ENCODE results near the gene GNB1L. TPM values are rescaled to one million over a fixed set of nuclear protein-coding genes. Genes with fewer than 3 reads are reported as not detected.

GNB1L gene
- total RNA-seq, 1 experiment from 2014 or later = 10.3 TPM

DNA sequence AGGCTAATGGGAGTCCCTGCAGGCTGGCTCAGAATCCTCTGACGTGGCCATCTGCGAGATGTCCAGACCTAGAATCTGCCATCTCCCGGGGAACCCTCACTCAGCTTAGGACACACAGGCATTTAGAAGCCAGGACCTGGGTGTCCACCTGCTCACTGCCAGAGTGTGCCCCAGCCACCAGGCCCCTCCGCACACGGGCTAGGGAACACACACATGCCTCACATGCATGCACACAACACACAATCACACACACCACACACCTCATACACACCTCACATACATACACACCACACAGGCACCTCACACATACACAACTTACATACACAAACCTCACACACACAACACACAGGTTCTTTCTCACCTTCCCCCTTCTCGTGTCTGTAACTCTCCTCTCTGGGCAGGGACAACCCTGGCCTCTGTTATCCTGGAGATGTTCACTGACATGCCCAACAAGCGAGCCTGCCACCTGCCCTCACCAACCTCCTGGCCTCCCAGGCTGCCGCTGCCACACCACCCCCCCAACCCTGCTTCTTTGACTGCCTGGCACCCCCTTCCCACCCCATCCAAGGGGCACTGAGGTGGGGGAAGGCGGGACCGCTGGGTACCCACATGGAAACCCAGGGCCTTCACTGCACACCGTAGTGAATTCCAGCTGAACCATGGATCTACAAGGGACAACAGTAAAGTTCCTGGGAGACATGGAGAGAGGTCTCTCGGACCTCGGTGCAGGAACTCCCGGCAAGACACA, 38.1 kb downstream of the GNB1L start:
- BruUV-seq (replicated peaks) = no TSS peak
- POLR2A ChIA-PET (ENCODE audit: unreplicated experiment) = no interaction called here
- Histone ChIP-seq H3K4me1 (replicated peaks; ENCODE audit: insufficient read depth) (no peaks in the 10 kb centered on the region), H3K79me2 (ENCODE audit: low read depth) (no peaks in the 10 kb centered on the region), H2AFZ (no peak overlapping the region), H3K27me3 (ENCODE audit: insufficient read depth, low read depth) (no peaks in the 10 kb centered on the region), H3K4me3 (no peak overlapping the region), H3K4me2 (no peak overlapping the region), H3K9me2 (ENCODE audit: insufficient read depth) (no peaks in the 10 kb centered on the region), H3K36me3 (ENCODE audit: low read depth) (no peaks in the 10 kb centered on the region), H4K20me1 (ENCODE audit: insufficient read depth) (no peaks in the 10 kb centered on the region), H3K9me3 (ENCODE audit: insufficient read depth, low read depth) (no peaks in the 10 kb centered on the region), H3K27ac (no peak overlapping the region), H3F3A (ENCODE audit: insufficient read depth, low read depth) (no peaks in the 10 kb centered on the region)
- DNase-seq = no peak
- intact Hi-C loops (cut with micrococcal nuclease; ENCODE audit: unreplicated experiment) = no loop called here
- TF ChIP-seq, protein P1, sequence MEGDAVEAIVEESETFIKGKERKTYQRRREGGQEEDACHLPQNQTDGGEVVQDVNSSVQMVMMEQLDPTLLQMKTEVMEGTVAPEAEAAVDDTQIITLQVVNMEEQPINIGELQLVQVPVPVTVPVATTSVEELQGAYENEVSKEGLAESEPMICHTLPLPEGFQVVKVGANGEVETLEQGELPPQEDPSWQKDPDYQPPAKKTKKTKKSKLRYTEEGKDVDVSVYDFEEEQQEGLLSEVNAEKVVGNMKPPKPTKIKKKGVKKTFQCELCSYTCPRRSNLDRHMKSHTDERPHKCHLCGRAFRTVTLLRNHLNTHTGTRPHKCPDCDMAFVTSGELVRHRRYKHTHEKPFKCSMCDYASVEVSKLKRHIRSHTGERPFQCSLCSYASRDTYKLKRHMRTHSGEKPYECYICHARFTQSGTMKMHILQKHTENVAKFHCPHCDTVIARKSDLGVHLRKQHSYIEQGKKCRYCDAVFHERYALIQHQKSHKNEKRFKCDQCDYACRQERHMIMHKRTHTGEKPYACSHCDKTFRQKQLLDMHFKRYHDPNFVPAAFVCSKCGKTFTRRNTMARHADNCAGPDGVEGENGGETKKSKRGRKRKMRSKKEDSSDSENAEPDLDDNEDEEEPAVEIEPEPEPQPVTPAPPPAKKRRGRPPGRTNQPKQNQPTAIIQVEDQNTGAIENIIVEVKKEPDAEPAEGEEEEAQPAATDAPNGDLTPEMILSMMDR (conservative IDR thresholded peaks at IDR 0.05) = no peak
- TF ChIP-seq EZH2 (IDR thresholded peaks at IDR 0.05; ENCODE audit: low read depth) = no peak
- CTCF ChIA-PET = no interaction called here

DNA sequence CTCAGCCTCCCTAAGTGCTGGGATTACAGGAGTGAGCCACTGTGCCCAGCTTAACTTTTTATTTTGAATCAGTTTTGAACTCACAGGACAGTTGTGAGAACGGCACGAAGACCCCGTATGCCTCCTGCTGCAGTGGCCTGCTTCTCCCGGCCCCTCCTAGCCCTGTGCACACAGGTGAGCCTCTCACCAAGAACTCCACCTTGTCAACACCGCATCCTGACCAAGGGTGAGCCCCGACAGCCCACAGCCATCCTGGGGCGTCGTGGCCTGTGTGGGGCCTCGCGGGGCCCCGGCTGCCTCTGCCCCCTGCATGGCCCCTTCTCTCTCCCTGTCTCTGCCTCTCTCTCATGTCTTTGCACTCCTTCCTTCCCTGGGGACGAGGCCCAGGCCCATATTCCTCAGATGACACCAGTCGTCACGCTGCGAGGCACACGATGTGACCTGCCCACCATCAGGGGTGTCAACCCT, 38.8 kb downstream of the GNB1L start:
- no peak for DNase-seq
- Histone ChIP-seq H3F3A (ENCODE audit: insufficient read depth, low read depth) (no peaks in the 10 kb centered on the region), H3K36me3 (ENCODE audit: low read depth) (no peaks in the 10 kb centered on the region), H3K9me3 (ENCODE audit: insufficient read depth, low read depth) (no peaks in the 10 kb centered on the region), H3K4me3 (no peak overlapping the region), H2AFZ (no peak overlapping the region), H3K27me3 (ENCODE audit: insufficient read depth, low read depth) (no peaks in the 10 kb centered on the region), H3K9me2 (ENCODE audit: insufficient read depth) (no peaks in the 10 kb centered on the region), H4K20me1 (ENCODE audit: insufficient read depth) (no peaks in the 10 kb centered on the region), H3K79me2 (ENCODE audit: low read depth) (no peaks in the 10 kb centered on the region), H3K4me2 (no peak overlapping the region), H3K4me1 (replicated peaks; ENCODE audit: insufficient read depth) (no peaks in the 10 kb centered on the region), H3K27ac (no peak overlapping the region)
- BruUV-seq (replicated peaks) = no TSS peak
- intact Hi-C loops (cut with micrococcal nuclease; ENCODE audit: unreplicated experiment) = no loop called here
- CTCF ChIA-PET = no interaction called here
- TF ChIP-seq EZH2 (IDR thresholded peaks at IDR 0.05; ENCODE audit: low read depth) = no peak
- TF ChIP-seq, protein P1 (conservative IDR thresholded peaks at IDR 0.05) = no peak
- POLR2A ChIA-PET (ENCODE audit: unreplicated experiment) = no interaction called here

DNA sequence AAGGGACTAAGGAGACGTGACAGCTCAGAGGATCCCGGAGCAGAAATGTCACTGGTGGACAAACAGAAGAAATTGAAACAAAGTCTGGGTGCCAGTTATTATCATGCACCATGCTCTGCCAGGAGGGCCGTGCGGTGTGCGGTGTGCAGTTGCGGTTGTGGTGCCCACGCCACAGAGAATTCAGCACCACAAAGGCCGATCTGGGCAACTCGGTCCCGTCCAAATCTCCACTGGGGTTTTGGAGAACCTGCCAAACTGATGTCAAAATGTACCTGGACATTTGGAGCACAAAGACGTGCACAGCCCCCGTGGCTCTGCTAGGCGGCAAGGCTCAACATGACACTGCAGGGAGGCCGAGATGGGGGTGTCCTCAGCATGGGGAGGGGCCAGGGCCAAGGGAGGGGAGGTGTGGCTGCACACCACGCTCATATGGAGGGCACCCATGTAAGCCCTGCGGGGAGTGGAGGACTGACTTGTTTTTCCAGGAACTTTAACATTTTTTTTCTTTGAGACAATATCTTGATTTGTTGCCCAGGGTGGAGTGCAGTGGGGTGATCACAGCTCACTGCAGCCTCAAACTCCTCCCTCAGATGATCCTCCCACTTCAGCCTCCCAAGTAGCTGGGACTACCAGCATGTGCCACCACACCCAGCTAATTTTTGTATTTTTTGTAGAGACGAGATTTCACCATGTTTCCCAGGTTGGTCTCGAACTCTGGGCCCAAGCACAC, 39.4 kb downstream of the GNB1L start:
- CTCF ChIA-PET = no interaction called here
- H3K36me3 ChIP-seq (ENCODE audit: low read depth) = no peaks in the 10 kb centered on the region
- no peak overlapping the region for H3K4me3 ChIP-seq
- no peaks in the 10 kb centered on the region for H3K9me3 ChIP-seq (ENCODE audit: insufficient read depth, low read depth)
- no peak for DNase-seq
- BruUV-seq (replicated peaks) = no TSS peak
- H3K27ac ChIP-seq = no peak overlapping the region
- H3K9me2 ChIP-seq (ENCODE audit: insufficient read depth) = no peaks in the 10 kb centered on the region
- intact Hi-C loops (cut with micrococcal nuclease; ENCODE audit: unreplicated experiment) = no loop called here
- H3K4me1 ChIP-seq (replicated peaks; ENCODE audit: insufficient read depth) = no peaks in the 10 kb centered on the region
- TF ChIP-seq, protein P1 (conservative IDR thresholded peaks at IDR 0.05) = no peak
- TF ChIP-seq EZH2 (IDR thresholded peaks at IDR 0.05; ENCODE audit: low read depth) = no peak
- POLR2A ChIA-PET (ENCODE audit: unreplicated experiment) = no interaction called here
- no peaks in the 10 kb centered on the region for H3K79me2 ChIP-seq (ENCODE audit: low read depth)
- no peaks in the 10 kb centered on the region for H3K27me3 ChIP-seq (ENCODE audit: insufficient read depth, low read depth)
- no peak overlapping the region for H3K4me2 ChIP-seq
- no peak overlapping the region for H2AFZ ChIP-seq
- no peaks in the 10 kb centered on the region for H4K20me1 ChIP-seq (ENCODE audit: insufficient read depth)
- no peaks in the 10 kb centered on the region for H3F3A ChIP-seq (ENCODE audit: insufficient read depth, low read depth)
